HEK293 (cell line): ENCODE data around the gene CAPSL.

ENCODE experiments used
- CTCF ChIA-PET: fragments of 350-600 bp; formaldehyde crosslinking; extraction: SDS; loops from one replicate; lab custom pipeline; 2021; ENCODE audit warnings: antibody characterized with exemption; lab: Yijun Ruan, JAX
- POLR2A ChIA-PET: fragments of 300-600 bp; formaldehyde crosslinking; extraction: SDS; loops from one replicate; lab custom pipeline; 2020; ENCODE audit warnings: antibody characterized with exemption, inconsistent platforms; lab: Yijun Ruan, JAX
- H3K27ac ChIP-seq: fragments of 200-500 bp; sonication (Bioruptor generic); 2 replicates; pipeline ENCODE4 v1.5.1; 2014; ENCODE audit warnings: low read depth, low read length, control low read depth, inconsistent platforms; ENCODE audit errors: extremely low read depth
- H3K36me3 ChIP-seq, 2 experiments: fragments of 200-500 bp in 1 of 2; sonication (Bioruptor generic) in 1 of 2; 1 replicate in 1 of 2; 2 replicates in 1 of 2; pipeline ENCODE4 v1.5.1; 2014 to 2017; ENCODE audit warnings: inconsistent platforms in 2 of 2, low read length in 2 of 2; ENCODE audit not compliant: control insufficient read depth in 2 of 2, insufficient read depth in 1 of 2
- H3K4me1 ChIP-seq: fragments of 200-500 bp; sonication (Bioruptor generic); 2 replicates; pipeline ENCODE4 v1.5.1; 2014; ENCODE audit warnings: mild to moderate bottlenecking, low read length, inconsistent platforms; ENCODE audit not compliant: control insufficient read depth, insufficient read depth
- H3K4me3 ChIP-seq: 2 replicates; pipeline ENCODE4 v1.5.1; 2011; ENCODE audit warnings: low read depth, mild to moderate bottlenecking, control low read depth, low read length, moderate library complexity
- H3K9me3 ChIP-seq: fragments of 200-500 bp; sonication (Bioruptor generic); 2 replicates; pipeline ENCODE4 v1.5.1; 2014; ENCODE audit warnings: low read depth, low read length, inconsistent platforms; ENCODE audit not compliant: control insufficient read depth, insufficient read depth
- PRDM4 ChIP-seq: fragments of 450-650 bp; formaldehyde crosslinking; IDR thresholded peaks from 2 replicates; pipeline ENCODE4 v1.5.1; 2017; ENCODE audit warnings: missing biosample characterization, missing genetic modification characterization
- RBAK ChIP-seq: fragments of 450-650 bp; formaldehyde crosslinking; IDR thresholded peaks from 2 replicates; pipeline ENCODE4 v1.5.1; 2016; ENCODE audit warnings: missing biosample characterization, missing genetic modification characterization
- SALL2 ChIP-seq: fragments of 450-650 bp; formaldehyde crosslinking; IDR thresholded peaks from 2 replicates; pipeline ENCODE4 v1.5.0; 2017; ENCODE audit warnings: missing biosample characterization, mild to moderate bottlenecking, missing genetic modification characterization, borderline replicate concordance
- SCRT2 ChIP-seq: fragments of 450-650 bp; formaldehyde crosslinking; IDR thresholded peaks from 2 replicates; pipeline ENCODE4 v1.5.1; 2016; ENCODE audit warnings: missing biosample characterization, missing genetic modification characterization
- SP2 ChIP-seq: fragments of 450-650 bp; formaldehyde crosslinking; IDR thresholded peaks from 2 replicates; pipeline ENCODE4 v1.5.1; 2016; ENCODE audit warnings: missing biosample characterization, missing genetic modification characterization
- SP3 ChIP-seq: fragments of 450-650 bp; formaldehyde crosslinking; IDR thresholded peaks from 2 replicates; pipeline ENCODE4 v1.5.1; 2016; ENCODE audit warnings: missing biosample characterization, missing genetic modification characterization
- WT1 ChIP-seq: fragments of 450-650 bp; formaldehyde crosslinking; IDR thresholded peaks from 2 replicates; pipeline ENCODE4 v1.5.1; 2016; ENCODE audit warnings: missing biosample characterization, missing genetic modification characterization
- ZBTB1 ChIP-seq: fragments of 450-650 bp; formaldehyde crosslinking; IDR thresholded peaks from 2 replicates; pipeline ENCODE4 v1.5.1; 2016; ENCODE audit warnings: missing biosample characterization, missing genetic modification characterization
- ZBTB21 ChIP-seq: fragments of 450-650 bp; formaldehyde crosslinking; IDR thresholded peaks from 2 replicates; pipeline ENCODE4 v1.5.1; 2017; ENCODE audit warnings: missing biosample characterization, missing genetic modification characterization
- ZBTB48 ChIP-seq: fragments of 450-650 bp; formaldehyde crosslinking; IDR thresholded peaks from 2 replicates; pipeline ENCODE4 v1.5.1; 2016; ENCODE audit warnings: missing biosample characterization, missing genetic modification characterization
- ZBTB49 ChIP-seq: fragments of 450-650 bp; formaldehyde crosslinking; IDR thresholded peaks from 2 replicates; pipeline ENCODE4 v1.5.1; 2016; ENCODE audit warnings: missing biosample characterization, missing genetic modification characterization, low read depth
- ZFP41 ChIP-seq: fragments of 450-650 bp; formaldehyde crosslinking; IDR thresholded peaks from 2 replicates; pipeline ENCODE4 v1.5.1; 2016; ENCODE audit warnings: missing biosample characterization, missing genetic modification characterization, borderline replicate concordance
- ZIC2 ChIP-seq: fragments of 450-650 bp; formaldehyde crosslinking; IDR thresholded peaks from 2 replicates; pipeline ENCODE4 v1.5.1; 2016; ENCODE audit warnings: missing biosample characterization, missing genetic modification characterization
- ZNF16 ChIP-seq: fragments of 450-650 bp; formaldehyde crosslinking; IDR thresholded peaks from 2 replicates; pipeline ENCODE4 v1.5.1; 2016; ENCODE audit warnings: low read depth, missing biosample characterization, missing genetic modification characterization
- ZNF175 ChIP-seq: fragments of 450-650 bp; formaldehyde crosslinking; IDR thresholded peaks from 2 replicates; pipeline ENCODE4 v1.5.1; 2016; ENCODE audit warnings: missing biosample characterization, missing genetic modification characterization
- ZNF248 ChIP-seq: fragments of 450-650 bp; formaldehyde crosslinking; IDR thresholded peaks from 2 replicates; pipeline ENCODE4 v1.5.1; 2017; ENCODE audit warnings: missing biosample characterization, missing genetic modification characterization
- ZNF423 ChIP-seq: fragments of 450-650 bp; formaldehyde crosslinking; IDR thresholded peaks from 2 replicates; pipeline ENCODE4 v1.5.1; 2016; ENCODE audit warnings: missing biosample characterization, missing genetic modification characterization
- ZNF426 ChIP-seq: fragments of 450-650 bp; formaldehyde crosslinking; IDR thresholded peaks from 2 replicates; pipeline ENCODE4 v1.5.1; 2017; ENCODE audit warnings: missing biosample characterization, missing genetic modification characterization, mild to moderate bottlenecking, inconsistent platforms, moderate library complexity
- ZNF501 ChIP-seq: fragments of 450-650 bp; formaldehyde crosslinking; IDR thresholded peaks from 2 replicates; pipeline ENCODE4 v1.5.1; 2016; ENCODE audit warnings: missing biosample characterization, missing genetic modification characterization
- ZNF560 ChIP-seq: fragments of 450-650 bp; formaldehyde crosslinking; IDR thresholded peaks from 2 replicates; pipeline ENCODE4 v1.5.1; 2017; ENCODE audit warnings: missing biosample characterization, missing genetic modification characterization, borderline replicate concordance
- ZNF561 ChIP-seq: fragments of 450-650 bp; IDR thresholded peaks from 2 replicates; pipeline ENCODE4 v1.5.1; 2018; ENCODE audit warnings: missing biosample characterization, missing genetic modification characterization, borderline replicate concordance
- ZNF654 ChIP-seq: fragments of 450-650 bp; formaldehyde crosslinking; IDR thresholded peaks from 2 replicates; pipeline ENCODE4 v1.5.1; 2016; ENCODE audit warnings: low read depth, missing biosample characterization, missing genetic modification characterization
- ZNF664 ChIP-seq: fragments of 450-650 bp; formaldehyde crosslinking; IDR thresholded peaks from 2 replicates; pipeline ENCODE4 v1.5.1; 2016; ENCODE audit warnings: missing biosample characterization, missing genetic modification characterization
- ZNF777 ChIP-seq: fragments of 450-650 bp; formaldehyde crosslinking; IDR thresholded peaks from 2 replicates; pipeline ENCODE4 v1.5.1; 2017; ENCODE audit warnings: missing biosample characterization, missing genetic modification characterization, borderline replicate concordance
- ZSCAN30 ChIP-seq: fragments of 450-650 bp; IDR thresholded peaks from 2 replicates; pipeline ENCODE4 v1.5.1; 2018; ENCODE audit warnings: missing biosample characterization, mild to moderate bottlenecking, missing genetic modification characterization, moderate library complexity
- TF ChIP-seq, protein P1 (sequence below): sonication (generic); formaldehyde crosslinking; IDR thresholded peaks from 2 replicates; pipeline ENCODE4 v1.8.1; 2022; ENCODE audit warnings: mild to moderate bottlenecking, moderate library complexity, missing genetic modification reagents

The CAPSL gene

DNA sequence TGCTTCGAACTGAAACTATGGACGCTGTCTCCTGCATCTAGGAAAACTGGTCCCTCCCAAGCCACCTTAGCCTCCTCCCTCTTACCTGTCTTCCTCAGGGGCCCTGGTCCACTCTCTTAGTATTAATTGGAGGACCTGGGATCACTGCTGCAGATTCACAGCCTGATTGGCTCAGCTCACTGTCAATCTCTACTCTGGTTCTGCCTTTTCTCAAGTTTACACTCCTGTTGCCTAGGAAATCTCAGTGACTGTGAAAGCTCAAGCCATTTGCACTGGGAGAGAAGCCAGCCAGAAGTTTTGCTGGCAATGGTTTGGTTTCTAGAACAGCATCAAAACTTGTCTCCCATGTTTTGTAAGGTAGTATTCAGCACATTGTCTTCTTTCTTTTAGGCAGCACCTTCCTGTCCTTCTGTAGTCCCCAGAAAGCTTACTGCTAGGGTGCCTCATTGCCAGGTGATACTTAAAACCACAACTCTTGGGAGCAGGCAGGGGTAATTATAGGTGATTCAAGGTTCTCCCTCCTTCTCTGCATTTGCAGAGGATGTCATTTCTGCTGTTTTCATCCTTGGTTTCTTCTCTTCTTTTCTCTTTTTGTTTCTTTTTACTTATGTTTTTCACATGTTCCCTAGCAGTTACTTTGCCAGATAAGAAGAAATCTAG is at the start of gene CAPSL:
TSS of gene CAPSL (minus strand) at position 55 of the 660 bp plus-strand sequence. CDS start 17,502 bp downstream, outside the sequence.
- H3K27ac ChIP-seq = no peak within 1 kb of the TSS
- H3K4me3 ChIP-seq = no peak within 1 kb of the TSS
- H3K36me3 ChIP-seq = no peaks in the 10 kb centered on the region
- no peaks in the 10 kb centered on the region for H3K9me3 ChIP-seq
- TF ChIP-seq SP3 (tag by site-specific recombination) (0 out of 2 replicates have a peak, but pooled peaks have one; percentile 30), ZNF501 (tag by site-specific recombination) (no peak), SCRT2 (tag by site-specific recombination) (peak; percentile 50), SP2 (tag by site-specific recombination) (0 out of 2 replicates have a peak, but pooled peaks have one; percentile 38)
- CTCF ChIA-PET = interaction anchor here (0.6 to 1.5 kb wide), 8 partner anchors 11 to 513 kb away, joined by 3 to 8 read pairs (median 3); no protein-coding TSS in a partner anchor
- POLR2A ChIA-PET = no interaction called here
- no peaks in the 10 kb centered on the region for H3K4me1 ChIP-seq

- Histone ChIP-seq H3K4me3 (no peak overlapping the region), H3K36me3 (no peaks in the 10 kb centered on the region), H3K27ac (no peak overlapping the region)
- no peak for TF ChIP-seq ZIC2
- no peak for TF ChIP-seq ZNF16 (tag by site-specific recombination)
- no peak for TF ChIP-seq RBAK (tag by site-specific recombination)
- TF ChIP-seq ZNF560 = no peak
- TF ChIP-seq ZNF426 (tag by site-specific recombination) = no peak
- no peak for TF ChIP-seq ZNF501 (tag by site-specific recombination)
- no peak for TF ChIP-seq ZSCAN30 (tag by site-specific recombination)
- TF ChIP-seq, protein P1, sequence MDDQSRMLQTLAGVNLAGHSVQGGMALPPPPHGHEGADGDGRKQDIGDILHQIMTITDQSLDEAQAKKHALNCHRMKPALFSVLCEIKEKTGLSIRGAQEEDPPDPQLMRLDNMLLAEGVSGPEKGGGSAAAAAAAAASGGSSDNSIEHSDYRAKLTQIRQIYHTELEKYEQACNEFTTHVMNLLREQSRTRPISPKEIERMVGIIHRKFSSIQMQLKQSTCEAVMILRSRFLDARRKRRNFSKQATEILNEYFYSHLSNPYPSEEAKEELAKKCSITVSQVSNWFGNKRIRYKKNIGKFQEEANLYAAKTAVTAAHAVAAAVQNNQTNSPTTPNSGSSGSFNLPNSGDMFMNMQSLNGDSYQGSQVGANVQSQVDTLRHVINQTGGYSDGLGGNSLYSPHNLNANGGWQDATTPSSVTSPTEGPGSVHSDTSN (CRISPR knock-in tag) = no peak
- TF ChIP-seq ZNF248 (tag by site-specific recombination) = no peak
- TF ChIP-seq ZBTB48 = no peak
- no peak for TF ChIP-seq ZNF423
- TF ChIP-seq, all 188 proteins: peak for 0
- Histone ChIP-seq H3K4me1 (no peaks in the 10 kb centered on the region), H3K9me3 (no peaks in the 10 kb centered on the region)
- CTCF ChIA-PET = interaction anchor here (1.2 kb wide), 1 partner anchor 211 kb away, joined by 3 read pairs; no protein-coding TSS in a partner anchor
- POLR2A ChIA-PET = no interaction called here
These were observed 49.4 kb upstream of the CAPSL start for GRCh38 chr5:35987776-35988175.

DNA sequence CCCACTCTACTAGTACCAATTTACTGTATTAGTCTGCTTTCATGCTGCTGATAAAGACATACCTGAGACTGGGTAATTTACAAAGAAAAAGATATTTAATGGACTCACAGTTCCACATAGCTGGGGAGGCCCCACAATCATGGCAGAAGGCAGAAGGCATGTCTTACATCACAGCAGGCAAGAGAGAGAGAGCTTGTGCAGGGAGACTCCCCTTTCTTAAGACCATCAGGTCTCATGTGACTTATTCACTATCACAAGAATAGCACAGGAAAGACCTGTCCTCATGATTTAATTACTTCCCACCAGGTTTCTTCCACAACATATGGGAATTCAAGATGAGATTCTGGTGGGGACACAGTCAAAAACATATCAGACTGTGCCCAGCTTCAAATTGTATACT is 41.3 kb upstream of the CAPSL start:
- TF ChIP-seq ZFP41 (tag by site-specific recombination) (no peak), ZNF664 (tag by site-specific recombination) (no peak), ZNF423 (no peak), ZNF561 (no peak), ZBTB49 (tag by site-specific recombination) (no peak), WT1 (tag by site-specific recombination) (no peak), PRDM4 (tag by site-specific recombination) (no peak), ZBTB21 (tag by site-specific recombination) (no peak), ZNF777 (tag by site-specific recombination) (no peak), SALL2 (tag by site-specific recombination) (no peak), ZNF654 (tag by site-specific recombination) (no peak), ZNF175 (no peak), ZBTB1 (tag by site-specific recombination) (no peak)
- TF ChIP-seq, all 188 proteins: peak for 0
- POLR2A ChIA-PET = no interaction called here
- H3K9me3 ChIP-seq = no peaks in the 10 kb centered on the region; the same call in 1 of the 2 replicates
- H3K27ac ChIP-seq = no peak overlapping the region
- H3K36me3 ChIP-seq = no peaks in the 10 kb centered on the region
- H3K4me3 ChIP-seq = no peak overlapping the region
- CTCF ChIA-PET = interaction anchor here (0.6 kb wide), 1 partner anchor 24 kb away, joined by 3 read pairs; no protein-coding TSS in a partner anchor
- no peaks in the 10 kb centered on the region for H3K4me1 ChIP-seq
